Keratinocyte (primary cell): Measurements from ENCODE around the gene CACNA1I. TPM values are rescaled to one million over a fixed set of nuclear protein-coding genes. Genes with fewer than 3 reads are reported as not detected.

Source experiments
- DNase-seq: peaks from one replicate; pipeline ENCODE4 v3.0.0-alpha.2; 2011; ENCODE audit warnings: low read depth, missing footprints, low spot score
- FAIRE-seq: peaks from 2 replicates; lab custom pipeline; 2011; peaks lifted over from hg19 to GRCh38; lab: Jason Lieb, UNC
- H2AFZ ChIP-seq: 2 replicates; pipeline ENCODE4 v1.6.0; 2012; ENCODE audit warnings: low read length, control low read depth, inconsistent platforms; ENCODE audit not compliant: control insufficient read depth
- H3K27ac ChIP-seq: 2 replicates; pipeline ENCODE4 v1.5.1; 2011; ENCODE audit warnings: low read length; ENCODE audit not compliant: control insufficient read depth, insufficient read depth
- H3K27me3 ChIP-seq: 3 replicates; pipeline ENCODE4 v1.6.0; 2011; ENCODE audit warnings: low read length; ENCODE audit not compliant: control insufficient read depth, insufficient read depth; ENCODE audit errors: extremely low read depth
- H3K36me3 ChIP-seq, 2 experiments: 2 replicates in 1 of 2; 3 replicates in 1 of 2; pipeline ENCODE4 v1.5.1; 2011; ENCODE audit warnings: low read length in 2 of 2, mild to moderate bottlenecking in 1 of 2; ENCODE audit not compliant: control insufficient read depth in 2 of 2, insufficient read depth in 2 of 2; ENCODE audit errors: extremely low read depth in 1 of 2
- H3K4me1 ChIP-seq: 3 replicates; pipeline ENCODE4 v1.5.1; 2011; ENCODE audit warnings: low read length; ENCODE audit not compliant: control insufficient read depth, insufficient read depth; ENCODE audit errors: extremely low read depth
- H3K4me2 ChIP-seq: 3 replicates; pipeline ENCODE4 v1.6.0; 2011; ENCODE audit warnings: low read depth, low read length; ENCODE audit not compliant: control insufficient read depth, insufficient read depth; ENCODE audit errors: extremely low read depth
- H3K4me3 ChIP-seq, 3 experiments: fragments of 200-600 bp in 1 of 3; sonication (generic) in 1 of 3; 2 replicates in 2 of 3; 3 replicates in 1 of 3; pipeline ENCODE4 v1.5.1; 2011 to 2016; ENCODE audit warnings: low read length in 3 of 3, mild to moderate bottlenecking in 3 of 3, control low read depth in 2 of 3, inconsistent platforms in 1 of 3, low read depth in 1 of 3, mixed read lengths in 1 of 3, mixed run types in 1 of 3, moderate library complexity in 1 of 3; ENCODE audit not compliant: control insufficient read depth in 2 of 3, insufficient read depth in 2 of 3; ENCODE audit errors: extremely low read depth in 1 of 3
- H3K79me2 ChIP-seq: 2 replicates; pipeline ENCODE4 v1.6.0; 2012; ENCODE audit warnings: low read length; ENCODE audit not compliant: control insufficient read depth, insufficient read depth
- H3K9ac ChIP-seq: 3 replicates; pipeline ENCODE4 v1.6.0; 2011; ENCODE audit warnings: low read length; ENCODE audit not compliant: control insufficient read depth, insufficient read depth; ENCODE audit errors: extremely low read depth
- H3K9me1 ChIP-seq: 3 replicates; pipeline ENCODE4 v1.6.0; 2011; ENCODE audit warnings: low read length; ENCODE audit not compliant: control insufficient read depth, insufficient read depth; ENCODE audit errors: extremely low read depth
- H3K9me3 ChIP-seq: 2 replicates; pipeline ENCODE4 v1.5.1; 2012; ENCODE audit warnings: low read depth, low read length; ENCODE audit not compliant: control insufficient read depth
- H4K20me1 ChIP-seq: 3 replicates; pipeline ENCODE4 v1.6.0; 2011; ENCODE audit warnings: low read length; ENCODE audit not compliant: control insufficient read depth, insufficient read depth; ENCODE audit errors: extremely low read depth
- EZH2 ChIP-seq: IDR thresholded peaks from one replicate; pipeline ENCODE4 v1.6.1; 2012; ENCODE audit warnings: inconsistent platforms, mild to moderate bottlenecking, low read length, moderate library complexity
- dilution Hi-C: fragments of 300-500 bp; cut with MboI; formaldehyde crosslinking; loops from one replicate; pipeline ENCODE4 v1.7.0; 2020; ENCODE audit warnings: low sequenced_read_pairs; ENCODE audit not compliant: extremely low pct_ligation_motif_present
- polyA plus RNA-seq, 5 experiments: library from polyadenylated mRNA; depleted of rRNA in 3 of 5; stranded (reverse) in 3 of 5; stranded (forward) in 1 of 5; unstranded in 1 of 5; fragments of >200 nt; gene quantifications; 1 replicate in 1 of 5; 2 replicates in 3 of 5; 3 replicates in 1 of 5; pipeline versions ENCODE4 v1.2.1 to v1.2.3, GENCODE V29; 2011 to 2012; ENCODE audit warnings: missing spikeins in 2 of 5, low read depth in 1 of 5, low replicate concordance in 1 of 5
- TF ChIP-seq, protein P1 (sequence below), 3 experiments: IDR thresholded peaks in 1 of 3; conservative IDR thresholded peaks in 1 of 3; optimal IDR thresholded peaks in 1 of 3; 2 replicates in 2 of 3; 3 replicates in 1 of 3; pipeline versions ENCODE3 to v1.5.1; 2011; ENCODE audit warnings: low read length in 3 of 3, mild to moderate bottlenecking in 3 of 3, moderate library complexity in 2 of 3, control low read depth in 1 of 3, inconsistent platforms in 1 of 3; ENCODE audit not compliant: insufficient read depth in 2 of 3; ENCODE audit errors: extremely low read depth in 1 of 3

Gene CACNA1I
- polyA plus RNA-seq, 1 donor (not counting 4 experiments of a cell fraction or from before 2014, with no cell fraction given) = not detected

DNA sequence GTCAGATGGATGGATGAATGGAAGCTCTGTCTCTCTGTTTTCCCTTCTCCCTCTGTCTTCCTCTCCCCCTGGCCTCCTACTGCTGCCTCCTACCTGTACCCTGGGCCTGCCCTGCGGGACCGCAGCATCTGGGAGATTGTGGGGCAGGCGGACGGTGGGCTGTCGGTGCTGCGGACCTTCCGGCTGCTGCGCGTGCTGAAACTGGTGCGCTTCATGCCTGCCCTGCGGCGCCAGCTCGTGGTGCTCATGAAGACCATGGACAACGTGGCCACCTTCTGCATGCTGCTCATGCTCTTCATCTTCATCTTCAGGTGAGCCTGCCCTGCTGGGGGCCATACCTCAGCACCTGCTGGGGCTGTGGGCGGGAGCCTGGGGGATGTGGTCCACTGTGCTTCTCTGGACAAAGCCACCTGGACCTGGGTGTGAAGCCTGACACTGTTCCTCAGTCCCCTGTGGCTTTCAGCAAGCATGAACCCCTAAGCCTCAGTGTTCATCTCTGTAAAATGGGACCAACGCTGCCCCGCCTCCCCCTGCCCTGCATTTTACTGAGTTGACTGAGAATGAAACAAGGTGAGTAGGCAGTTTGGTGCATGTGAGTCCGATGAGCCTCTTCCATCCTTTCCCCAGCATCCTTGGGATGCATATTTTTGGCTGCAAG lies 88.4 kb downstream of the CACNA1I start:
- Histone ChIP-seq H3K9me3 (no peaks in the 10 kb centered on the region), H3K9ac (no peak overlapping the region), H2AFZ (no peak overlapping the region), H3K27ac (no peak overlapping the region), H3K36me3 (no peaks in the 10 kb centered on the region), H3K9me1 (no peaks in the 10 kb centered on the region), H3K4me3 (no peak overlapping the region), H3K79me2 (no peaks in the 10 kb centered on the region), H3K27me3 (peaks cover 72% of the 10 kb centered on the region), H4K20me1 (no peaks in the 10 kb centered on the region), H3K4me1 (no peaks in the 10 kb centered on the region), H3K4me2 (no peak overlapping the region)
- DNase-seq = no peak
- dilution Hi-C loops = no loop called here
- FAIRE-seq = no peak
- TF ChIP-seq, protein P1, sequence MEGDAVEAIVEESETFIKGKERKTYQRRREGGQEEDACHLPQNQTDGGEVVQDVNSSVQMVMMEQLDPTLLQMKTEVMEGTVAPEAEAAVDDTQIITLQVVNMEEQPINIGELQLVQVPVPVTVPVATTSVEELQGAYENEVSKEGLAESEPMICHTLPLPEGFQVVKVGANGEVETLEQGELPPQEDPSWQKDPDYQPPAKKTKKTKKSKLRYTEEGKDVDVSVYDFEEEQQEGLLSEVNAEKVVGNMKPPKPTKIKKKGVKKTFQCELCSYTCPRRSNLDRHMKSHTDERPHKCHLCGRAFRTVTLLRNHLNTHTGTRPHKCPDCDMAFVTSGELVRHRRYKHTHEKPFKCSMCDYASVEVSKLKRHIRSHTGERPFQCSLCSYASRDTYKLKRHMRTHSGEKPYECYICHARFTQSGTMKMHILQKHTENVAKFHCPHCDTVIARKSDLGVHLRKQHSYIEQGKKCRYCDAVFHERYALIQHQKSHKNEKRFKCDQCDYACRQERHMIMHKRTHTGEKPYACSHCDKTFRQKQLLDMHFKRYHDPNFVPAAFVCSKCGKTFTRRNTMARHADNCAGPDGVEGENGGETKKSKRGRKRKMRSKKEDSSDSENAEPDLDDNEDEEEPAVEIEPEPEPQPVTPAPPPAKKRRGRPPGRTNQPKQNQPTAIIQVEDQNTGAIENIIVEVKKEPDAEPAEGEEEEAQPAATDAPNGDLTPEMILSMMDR (optimal IDR thresholded peaks at IDR 0.05 in 1 of 3, IDR thresholded peaks at IDR 0.05 in 1 of 3, conservative IDR thresholded peaks at IDR 0.05 in 1 of 3; ENCODE audit: extremely low read depth in 1 of 3, insufficient read depth in 2 of 3, low read length in 3 of 3) = no peak
- no peak for TF ChIP-seq EZH2

GRCh38 chr22:39661501-39661841 lies 90.9 kb downstream of the CACNA1I start:
- Histone ChIP-seq H3K27me3 (peaks cover 80% of the 10 kb centered on the region), H3K4me3 (no peak overlapping the region)
- dilution Hi-C loops = no loop called here

More at GRCh38 chr22:39661501-39661841, 90.9 kb downstream of the CACNA1I start:
- DNase-seq = no peak
- no peaks in the 10 kb centered on the region for H3K9me3 ChIP-seq
- H3K4me1 ChIP-seq = no peaks in the 10 kb centered on the region
- TF ChIP-seq, protein P1 (optimal IDR thresholded peaks at IDR 0.05 in 1 of 3, IDR thresholded peaks at IDR 0.05 in 1 of 3, conservative IDR thresholded peaks at IDR 0.05 in 1 of 3; ENCODE audit: extremely low read depth in 1 of 3, insufficient read depth in 2 of 3, low read length in 3 of 3) = no peak
- no peak for TF ChIP-seq EZH2
- no peak overlapping the region for H2AFZ ChIP-seq
- no peak overlapping the region for H3K27ac ChIP-seq
- H3K9ac ChIP-seq = no peak overlapping the region
- no peak overlapping the region for H3K4me2 ChIP-seq
- no peaks in the 10 kb centered on the region for H3K36me3 ChIP-seq
- H3K9me1 ChIP-seq = no peaks in the 10 kb centered on the region
- FAIRE-seq = no peak
- no peaks in the 10 kb centered on the region for H4K20me1 ChIP-seq
- no peaks in the 10 kb centered on the region for H3K79me2 ChIP-seq
